Right renal pelvis (tissue), 4 donors: Measurements from ENCODE around the gene ZRSR2. TPM values are rescaled to one million over a fixed set of nuclear protein-coding genes. Genes with fewer than 3 reads are reported as not detected.
"Not testable (repeated sequence)": the region's sequence is repeated elsewhere in the genome, so short reads cannot be mapped to it uniquely, and the experiment has no call there.

Experiments used
- DNase-seq, 4 donors: peaks; one replicate each; pipeline ENCODE4 v3.0.0-alpha.2; 2013; ENCODE audit warnings: low read depth in 4 of 4, low spot score in 3 of 4, missing footprints in 1 of 4
- polyA plus RNA-seq, 4 donors: library from polyadenylated mRNA; unstranded; fragments of 120-200 nt; gene quantifications; one replicate each; pipeline ENCODE4 v1.2.1, GENCODE V29; 2013; ENCODE audit not compliant: insufficient read length in 4 of 4

ZRSR2 gene
- polyA plus RNA-seq, 4 donors: 13.1 to 17.0 (median 15.2) TPM

DNA sequence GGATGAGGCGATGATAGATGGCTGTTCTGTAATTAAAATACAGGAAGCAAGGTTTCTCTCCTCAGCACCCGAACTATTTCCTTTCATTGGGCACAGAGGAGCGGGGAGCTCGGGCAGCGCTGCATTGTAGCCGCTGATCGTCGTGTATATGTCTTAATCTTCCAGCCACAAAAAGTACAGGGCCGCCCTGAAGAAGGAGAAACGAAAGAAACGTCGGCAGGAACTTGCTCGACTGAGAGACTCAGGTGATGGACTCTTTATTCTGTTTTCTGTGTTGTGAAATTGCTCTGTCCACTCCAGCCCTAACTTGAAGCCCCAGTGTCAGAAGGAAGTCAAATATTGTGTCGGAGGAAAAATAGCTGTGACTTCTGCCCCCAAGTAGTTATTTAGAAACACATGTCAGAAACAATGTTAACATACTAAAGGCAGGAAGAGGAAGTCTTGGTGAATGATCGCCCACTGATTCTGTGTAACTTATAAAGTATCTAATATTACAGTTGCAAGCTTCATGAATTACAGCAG, 546 bp downstream of the ZRSR2 start:
- DNase-seq: peak in 2 of 4 donors; percentile 4 to 29

DNA sequence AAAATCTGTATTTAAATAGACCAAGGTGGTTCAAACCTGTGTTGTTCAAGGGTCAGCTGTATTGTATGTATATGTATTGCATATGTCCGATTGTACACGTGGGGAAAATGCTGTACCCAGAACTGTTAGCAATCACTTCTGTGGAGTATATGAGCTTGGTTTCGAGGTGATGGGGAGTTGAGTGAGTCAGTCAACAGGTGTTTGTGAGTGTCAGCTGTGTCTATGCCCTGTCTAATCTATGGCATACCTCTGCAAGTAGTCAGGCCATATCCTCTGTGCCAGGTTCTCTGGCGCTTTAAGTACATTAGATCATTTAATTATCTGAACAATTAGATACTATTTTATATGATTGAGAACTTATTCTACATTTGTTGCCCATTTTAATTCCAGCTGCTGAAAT, 7.4 kb downstream of the ZRSR2 start:
- DNase-seq: no peak

DNA sequence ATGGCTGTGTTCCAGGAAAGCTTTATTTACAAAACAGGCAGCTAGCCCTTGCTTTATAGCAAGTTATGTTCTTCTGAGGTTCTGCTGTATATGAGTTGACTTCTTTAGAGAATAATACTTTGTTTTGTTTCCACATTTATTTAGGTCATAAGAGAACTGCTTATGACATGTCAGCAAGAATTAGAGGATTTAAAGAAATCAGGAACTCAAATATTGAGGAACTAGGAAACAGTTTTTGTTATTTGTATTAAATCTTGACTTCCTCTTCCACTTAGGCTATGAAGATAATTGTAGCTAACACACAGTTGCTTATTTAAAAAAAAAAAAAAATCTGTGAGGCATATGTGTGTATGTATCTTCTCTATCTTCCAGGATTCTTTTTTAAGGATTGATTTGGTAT, 14.3 kb downstream of the ZRSR2 start:
- no peak for DNase-seq

DNA sequence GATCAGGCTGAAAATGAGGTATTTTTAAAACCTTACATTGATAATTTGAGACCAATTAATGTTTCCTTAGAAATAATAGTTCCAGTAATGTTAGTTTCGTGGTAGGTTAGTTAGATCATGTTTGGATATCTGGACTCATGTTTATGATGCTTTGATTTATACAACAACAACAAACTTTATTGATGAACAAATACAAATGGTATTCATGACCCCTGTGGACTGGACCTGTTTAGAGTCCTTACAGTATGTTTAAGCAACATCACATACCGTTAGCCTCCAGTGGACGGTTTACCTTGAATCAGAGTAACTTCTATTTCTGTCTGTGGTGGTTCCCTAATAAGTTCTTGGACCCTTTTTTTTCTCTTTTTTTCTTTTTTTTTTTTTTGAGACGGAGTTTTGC, 18.0 kb downstream of the ZRSR2 start:
- DNase-seq: no peak

DNA sequence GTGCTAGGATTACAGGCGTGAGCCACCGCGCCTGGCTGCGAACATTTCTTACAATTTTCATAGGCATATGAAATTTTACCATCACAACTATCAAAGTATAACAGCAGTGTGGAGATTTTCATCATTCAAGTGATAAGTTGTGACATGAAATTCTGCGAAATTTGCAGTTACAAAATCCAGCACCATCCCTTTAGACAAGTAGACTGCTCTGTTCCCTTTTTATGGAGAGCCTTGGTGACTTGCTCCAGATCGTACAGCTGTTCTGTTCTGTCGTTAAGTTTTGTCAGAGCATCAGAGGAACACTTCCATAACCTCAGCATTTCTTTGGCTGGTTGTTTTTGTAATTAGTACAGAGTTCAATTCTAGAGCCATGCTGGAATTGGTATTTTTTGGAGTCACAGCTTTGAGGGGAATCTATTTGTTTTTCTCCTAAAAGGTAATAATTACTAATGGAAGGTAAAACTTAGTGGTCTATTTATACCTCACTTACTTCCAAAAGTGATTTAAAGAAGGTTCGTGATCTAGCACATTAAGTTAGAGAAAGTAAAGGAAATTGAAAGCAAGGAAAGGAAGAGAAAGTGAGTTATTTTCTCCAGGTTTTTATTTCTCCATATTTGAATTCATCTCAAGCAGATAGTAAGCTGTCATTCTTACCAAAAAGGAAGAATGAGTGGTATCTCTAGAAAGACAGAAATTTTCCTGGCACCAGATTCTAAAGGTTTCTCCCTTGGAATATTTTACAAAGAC, 22.1 kb downstream of the ZRSR2 start:
- no peak for DNase-seq

DNA sequence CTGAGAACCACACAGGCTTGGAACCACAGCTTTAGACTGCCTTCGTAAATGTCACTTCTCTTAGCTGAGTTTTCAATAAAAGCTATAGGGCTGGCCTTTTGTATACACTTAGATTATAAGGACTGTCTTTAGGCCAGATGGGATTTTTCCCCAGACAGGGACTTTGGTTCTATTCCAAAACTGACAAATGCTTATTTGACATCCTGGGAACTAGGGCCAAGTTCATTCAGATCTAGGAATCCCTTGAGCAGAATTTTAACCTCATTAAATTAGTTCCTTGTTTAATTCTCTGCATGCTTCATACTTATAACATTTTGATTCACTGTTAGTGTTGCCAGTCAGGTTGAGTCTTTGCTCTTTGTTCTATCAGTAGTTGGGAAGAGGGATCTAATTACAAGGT, 23.1 kb downstream of the ZRSR2 start:
- no peak for DNase-seq

DNA sequence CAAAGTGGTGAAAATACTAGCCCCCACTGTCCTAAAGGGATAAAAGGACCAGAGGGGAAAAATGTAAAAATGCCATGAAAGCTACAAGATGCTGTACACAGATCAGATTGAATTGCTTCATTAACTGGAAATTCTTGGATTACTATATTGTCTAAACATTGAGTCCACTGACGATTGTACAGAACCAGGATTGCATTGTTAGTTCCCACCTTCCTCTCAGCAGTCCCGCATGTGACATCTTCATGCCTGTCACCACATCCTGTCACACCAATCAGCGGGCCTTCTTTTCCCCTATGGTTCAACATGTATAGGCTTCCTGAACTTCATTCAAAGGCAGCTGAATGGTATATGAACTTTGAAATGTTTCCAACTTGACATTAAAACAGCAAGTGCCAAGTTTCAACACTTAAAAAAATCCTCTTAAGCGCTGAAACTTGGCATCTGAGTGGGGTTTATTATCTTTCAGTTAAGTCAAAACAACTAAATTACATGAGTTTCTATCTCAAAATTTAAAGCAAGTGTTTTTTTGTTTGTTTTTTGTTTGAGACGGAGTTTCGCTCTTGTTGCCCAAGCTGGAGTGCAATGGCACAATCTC, 24.6 kb downstream of the ZRSR2 start:
- no peak for DNase-seq

DNA sequence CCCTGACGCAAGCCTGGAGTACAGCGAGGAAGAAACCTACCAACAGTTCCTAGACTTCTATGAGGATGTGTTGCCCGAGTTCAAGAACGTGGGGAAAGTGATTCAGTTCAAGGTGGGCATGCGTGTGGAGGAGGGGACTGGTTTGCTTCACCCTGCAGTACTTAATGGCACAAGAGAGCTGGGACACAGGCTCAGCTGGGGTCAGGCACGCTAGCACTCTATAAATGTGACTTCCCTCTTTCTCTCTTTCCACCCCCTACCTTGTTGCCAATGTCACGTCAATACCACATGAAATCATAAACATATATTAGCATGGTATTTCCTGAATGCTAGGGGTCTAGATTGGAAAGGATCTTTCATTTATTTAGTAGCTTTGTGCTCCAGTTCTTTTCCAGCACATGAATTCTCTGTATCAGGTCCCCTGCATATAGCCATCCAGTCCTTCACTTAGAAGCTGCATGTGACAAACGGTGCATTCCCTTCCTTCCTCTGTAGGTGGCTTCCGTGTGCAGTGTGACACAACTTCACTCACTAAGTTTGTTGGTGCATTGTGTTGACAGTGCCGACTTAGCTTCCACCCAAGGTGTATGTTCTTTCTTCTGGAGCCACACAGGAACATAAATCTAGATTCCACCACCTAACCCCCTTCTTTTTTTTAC, 25.6 kb downstream of the ZRSR2 start:
- peak in 2 of 4 donors; percentile 0 to 2 for DNase-seq

DNA sequence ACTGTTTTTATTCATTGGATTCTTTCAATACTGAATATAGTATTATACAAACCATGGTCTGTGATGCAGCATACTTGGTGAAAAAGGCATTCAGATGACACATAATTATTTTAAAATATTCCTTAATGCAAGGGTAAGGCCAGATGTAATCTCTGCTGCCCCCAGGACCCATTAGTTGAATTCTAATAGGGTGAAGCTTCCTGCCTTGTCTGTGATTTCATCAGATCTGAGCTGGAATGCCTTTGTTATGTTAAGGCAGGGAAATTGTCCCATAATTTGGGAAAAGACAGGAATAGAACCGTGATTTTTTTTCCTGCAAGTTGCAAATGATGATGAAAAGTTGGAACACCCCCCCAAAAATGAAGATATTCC, 26.1 kb downstream of the ZRSR2 start:
- DNase-seq: no peak

DNA sequence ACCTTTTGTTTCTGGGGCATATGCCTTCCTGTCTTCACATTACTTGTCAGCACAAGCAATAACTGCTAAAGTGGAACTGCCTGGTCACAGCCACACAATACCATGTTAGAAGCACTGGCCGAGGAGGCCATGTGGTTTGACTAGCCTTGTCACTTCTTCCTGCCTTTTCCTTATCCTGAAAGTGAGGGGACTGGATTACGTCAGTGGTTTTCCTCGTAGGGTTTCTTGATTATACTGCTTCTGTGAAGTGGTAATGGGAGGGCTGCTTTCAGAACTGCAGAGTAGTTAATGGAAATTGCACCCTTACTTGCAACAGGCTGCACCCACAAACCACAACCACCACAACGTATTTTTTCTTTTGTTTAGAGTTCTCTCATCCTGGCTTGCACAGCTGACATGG, 26.6 kb downstream of the ZRSR2 start:
- DNase-seq: no peak

DNA sequence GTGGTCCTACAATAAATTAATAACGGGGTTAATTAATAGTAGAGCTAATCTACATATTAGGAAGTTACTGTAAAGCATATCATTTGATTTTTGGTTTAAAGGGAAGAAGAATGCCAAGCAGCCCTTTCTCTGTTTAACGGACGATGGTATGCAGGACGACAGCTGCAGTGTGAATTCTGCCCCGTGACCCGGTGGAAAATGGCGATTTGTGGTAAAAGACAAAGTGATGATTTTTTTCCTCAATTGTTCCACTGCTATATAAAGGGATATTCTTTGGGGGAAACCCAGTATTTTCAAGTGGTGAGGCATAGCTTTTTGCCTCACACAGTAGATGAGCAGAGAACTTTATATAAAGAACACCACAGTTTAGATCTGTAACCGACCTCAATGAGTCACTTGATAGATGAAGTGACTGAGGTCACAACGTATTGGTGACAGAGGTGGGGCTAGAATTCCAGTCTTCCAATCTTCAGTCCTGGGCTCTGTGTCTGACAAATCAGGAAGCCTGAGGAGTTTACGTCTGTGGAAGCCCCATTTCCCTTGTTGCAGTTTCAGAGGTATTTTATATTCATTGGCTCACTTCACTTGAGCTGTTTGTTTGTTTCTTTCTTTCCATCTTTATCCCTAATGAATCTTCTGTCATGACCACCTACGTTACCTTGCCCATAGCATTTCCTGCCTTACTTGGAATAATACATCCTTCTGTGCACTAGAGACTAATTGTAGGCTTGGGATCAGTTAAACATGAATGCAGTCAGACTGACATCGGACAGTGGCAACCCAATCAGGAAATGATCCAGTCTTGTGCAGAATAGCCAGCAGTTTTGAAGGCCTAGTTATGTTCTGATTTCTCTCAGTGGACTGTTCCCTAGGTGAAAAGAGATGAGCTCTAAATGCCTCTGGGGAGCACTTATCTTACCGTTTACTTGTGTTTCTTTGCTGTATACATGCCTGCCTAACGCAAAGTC, 30.1 kb downstream of the ZRSR2 start:
- DNase-seq: no peak

DNA sequence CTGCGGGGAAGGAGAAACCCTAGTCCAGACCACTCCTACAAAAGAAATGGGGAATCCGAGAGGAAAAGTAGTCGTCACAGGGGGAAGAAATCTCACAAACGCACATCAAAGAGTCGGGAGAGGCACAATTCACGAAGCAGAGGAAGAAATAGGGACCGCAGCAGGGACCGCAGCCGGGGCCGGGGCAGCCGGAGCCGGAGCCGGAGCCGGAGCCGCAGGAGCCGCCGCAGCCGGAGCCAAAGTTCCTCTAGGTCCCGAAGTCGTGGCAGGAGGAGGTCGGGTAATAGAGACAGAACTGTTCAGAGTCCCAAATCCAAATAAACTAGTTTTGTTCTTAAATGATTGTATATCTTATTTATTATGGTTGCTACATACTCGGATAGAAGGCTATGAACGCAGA, 32.6 kb downstream of the ZRSR2 start:
- DNase-seq: no peak

DNA sequence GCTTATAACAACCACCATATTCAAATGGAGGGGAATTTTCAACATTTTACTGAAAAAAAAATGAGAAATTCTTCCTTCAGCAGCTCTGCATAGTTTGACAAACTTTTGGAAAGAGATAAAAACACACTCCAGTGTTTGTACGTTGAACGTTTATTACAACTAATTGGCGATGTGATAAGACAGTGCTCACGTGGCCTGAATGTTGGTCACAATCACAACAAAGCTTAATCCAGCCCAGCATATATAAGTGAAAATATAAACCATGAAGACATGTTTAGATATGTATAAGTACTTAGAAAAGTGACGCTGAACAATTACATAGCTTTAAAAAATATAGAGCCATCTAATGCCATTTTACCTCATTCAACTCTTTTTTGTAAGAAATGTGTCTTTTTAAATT, 35.7 kb downstream of the ZRSR2 start:
- DNase-seq: no peak

DNA sequence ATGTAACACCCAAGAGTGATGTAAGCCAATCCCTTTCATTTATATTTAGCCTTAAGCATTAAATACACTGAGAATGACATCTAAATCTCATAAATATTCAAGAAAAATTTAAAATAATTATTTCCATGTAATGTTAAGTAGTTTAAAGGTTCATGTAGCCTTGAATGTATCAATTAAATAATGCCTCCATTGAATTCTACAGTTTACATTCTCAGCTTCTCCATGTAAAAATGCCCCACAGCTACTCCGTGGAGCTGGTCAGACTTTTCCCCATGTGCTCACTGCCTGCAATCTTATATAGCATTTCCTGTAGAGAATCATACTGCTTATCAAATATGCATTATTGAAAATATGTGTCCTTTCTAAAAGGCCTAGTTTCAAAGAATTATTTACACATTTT, 38.9 kb downstream of the ZRSR2 start:
- DNase-seq: no peak

DNA sequence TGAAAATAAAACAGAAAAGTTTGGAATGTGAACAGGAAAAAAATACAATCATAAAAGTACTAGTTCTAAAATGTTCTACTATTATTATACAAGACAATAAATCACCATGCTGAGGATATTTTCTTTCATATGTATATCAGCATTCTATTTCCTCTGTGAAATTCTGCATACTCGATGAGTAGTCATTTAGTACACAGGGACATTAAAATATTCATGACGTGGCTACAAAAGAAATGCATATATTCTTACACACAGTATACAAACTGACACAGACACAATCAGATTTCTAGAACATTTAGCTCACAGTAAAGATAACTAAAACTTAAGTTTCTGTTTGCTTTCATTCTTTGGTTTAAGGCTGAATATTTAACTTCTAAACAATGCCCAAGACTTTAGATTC, 41.1 kb downstream of the ZRSR2 start:
- not testable (repeated sequence) for DNase-seq

DNA sequence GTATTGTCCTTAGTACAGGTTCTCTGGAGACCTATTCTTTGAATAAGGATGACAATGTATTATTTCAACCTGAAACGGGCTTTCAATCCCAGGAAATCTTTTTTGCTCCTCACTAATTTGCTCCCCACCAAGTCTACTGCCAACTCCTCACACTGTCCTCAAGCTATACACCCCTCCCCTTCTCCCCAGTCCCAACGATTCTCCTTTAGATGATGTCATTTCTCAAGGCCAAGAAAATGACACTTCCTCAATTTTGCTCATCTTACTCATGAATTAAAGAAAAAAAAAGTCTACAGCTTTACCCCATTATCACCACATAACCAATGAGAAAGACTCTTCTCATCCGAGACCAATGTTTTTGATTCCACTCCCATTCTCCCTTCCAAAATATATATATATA, 43.8 kb downstream of the ZRSR2 start:
- DNase-seq: no peak

DNA sequence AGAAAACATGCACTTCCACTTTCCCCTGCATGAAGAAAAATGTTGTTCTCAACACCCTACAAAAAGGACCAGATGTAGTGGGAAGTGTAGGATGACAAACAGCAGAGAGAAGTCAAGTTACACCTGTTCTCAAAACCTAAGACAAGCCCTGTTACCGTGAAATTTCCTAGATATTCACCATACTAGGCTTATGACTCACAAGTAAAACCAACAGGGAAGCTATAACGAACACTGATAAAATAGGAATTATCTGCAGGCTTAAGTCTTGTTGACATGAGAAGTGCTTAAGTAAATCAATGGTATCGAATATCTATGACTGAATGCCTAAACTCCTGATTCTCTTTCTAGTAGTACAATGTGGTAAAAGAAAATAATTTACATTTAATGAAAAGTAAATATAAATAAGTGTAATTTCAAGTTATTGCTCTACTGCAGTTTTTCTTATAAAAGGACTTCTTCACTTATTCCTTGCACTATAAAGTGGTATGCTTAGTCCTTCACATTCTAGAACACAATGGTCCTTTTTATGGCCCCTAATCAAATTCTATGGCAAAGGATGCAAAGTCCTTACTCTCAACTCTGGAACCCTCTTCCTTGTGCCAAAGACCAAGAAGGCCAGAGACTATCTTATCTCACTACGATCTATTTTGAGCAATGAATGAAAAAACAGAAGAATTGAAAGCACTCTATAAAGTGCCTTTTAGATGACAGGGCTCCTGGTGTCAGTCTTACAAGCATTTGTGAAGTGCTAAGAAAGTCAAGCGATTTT, 44.7 kb downstream of the ZRSR2 start:
- DNase-seq: no peak

DNA sequence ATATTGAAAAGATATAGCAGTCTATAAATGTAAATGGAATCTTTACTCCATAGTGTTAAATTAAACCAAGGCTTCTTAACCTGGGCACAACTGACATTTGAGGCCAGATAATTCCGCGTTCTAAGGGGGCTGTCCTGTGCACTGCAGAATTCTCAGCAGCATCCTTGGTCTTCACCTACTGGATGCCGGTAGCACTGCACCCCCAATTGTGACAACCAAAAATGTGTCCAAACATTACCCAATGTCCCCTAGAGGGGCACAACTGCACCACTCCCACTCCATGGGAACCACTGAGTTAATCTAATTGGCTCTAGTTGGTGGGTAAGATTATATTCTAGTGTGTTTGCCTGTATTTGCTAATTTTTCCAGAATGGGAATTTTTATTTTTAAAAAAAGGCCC, 47.7 kb downstream of the ZRSR2 start:
- no peak for DNase-seq

DNA sequence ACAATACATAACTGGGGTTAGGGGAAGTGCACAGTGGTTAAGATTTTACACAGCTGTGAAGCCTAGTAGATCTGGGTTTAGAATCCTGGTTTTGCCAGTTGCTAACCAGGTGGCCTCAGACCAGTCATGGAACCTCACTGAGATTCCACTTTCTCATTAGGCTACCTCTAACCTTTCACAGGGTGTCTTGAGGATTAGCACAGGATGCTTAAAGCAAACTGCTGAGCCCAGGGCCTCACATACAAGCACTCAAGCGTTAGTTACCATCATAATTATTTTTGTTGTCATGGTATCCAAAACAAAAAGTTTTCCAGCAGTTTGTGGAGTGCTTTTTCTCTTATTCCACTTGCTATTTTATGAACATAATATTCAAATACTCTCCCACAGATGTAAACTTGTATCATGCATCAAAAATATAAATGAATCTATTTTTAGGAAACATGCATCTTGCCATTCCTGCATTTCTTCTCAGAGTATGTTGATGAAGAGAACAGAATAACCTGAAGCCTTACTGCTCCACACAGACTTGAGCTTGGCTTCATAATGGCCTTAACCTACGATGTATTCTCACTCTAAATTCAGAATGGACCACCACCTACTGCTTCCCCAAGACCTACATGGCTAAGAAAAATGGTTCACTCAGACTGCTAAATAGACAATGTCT, 51.7 kb downstream of the ZRSR2 start:
- DNase-seq: no peak
